ENCODE results near the gene NEGR1. TPM values are rescaled to one million over a fixed set of nuclear protein-coding genes. Genes with fewer than 3 reads are reported as not detected.

Gene NEGR1
- total RNA-seq, 4 donors from 2014 or later: 4.6 to 5.7 (median 5.0) TPM

GRCh38 chr1:71542155-71542554, 740.2 kb downstream of the NEGR1 start:
- ATAC-seq: no peak
- no peak overlapping the region for H3K27ac ChIP-seq
- no peak overlapping the region for H3K4me3 ChIP-seq
- no peaks in the 10 kb centered on the region for H3K9me3 ChIP-seq
- no peaks in the 10 kb centered on the region for H3K36me3 ChIP-seq
- DNase-seq: no peak
- no peaks in the 10 kb centered on the region for H3K4me1 ChIP-seq
- TF ChIP-seq POLR2A (IDR thresholded peaks at IDR 0.05): no peak
- no peak for TF ChIP-seq CTCF (IDR thresholded peaks at IDR 0.05 in 4 of 5, conservative IDR thresholded peaks at IDR 0.05 in 1 of 5)
- in situ Hi-C loops (cut with MboI; ENCODE audit: low sequenced_read_pairs in 4 of 4): no loop called here
- H3K27me3 ChIP-seq: no peaks in the 10 kb centered on the region
- intact Hi-C loops (cut with DNase I; ENCODE audit: low total_unique reads): no loop called here

DNA sequence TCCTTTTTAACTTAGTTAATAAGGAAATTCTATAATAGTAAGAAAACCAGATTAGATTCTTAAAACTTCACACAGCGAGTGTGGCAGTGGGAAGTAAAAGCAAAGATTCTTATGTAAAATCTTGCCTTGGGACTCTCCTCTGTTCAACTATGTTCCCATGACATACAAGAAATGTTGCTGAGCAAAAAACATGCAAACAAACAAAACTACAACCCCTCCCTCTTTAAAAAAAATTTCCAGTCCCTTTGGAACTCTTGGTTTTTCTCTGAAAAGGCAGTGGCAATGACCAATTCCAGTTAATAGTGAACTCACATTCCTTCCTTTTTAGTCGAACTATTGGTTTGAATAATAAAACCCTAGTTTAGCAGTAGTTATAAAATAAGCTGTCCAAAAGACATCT, 748.4 kb downstream of the NEGR1 start:
- no peak for DNase-seq
- Histone ChIP-seq H3K27ac (no peak overlapping the region), H3K4me3 (no peak overlapping the region), H3K4me1 (no peaks in the 10 kb centered on the region), H3K36me3 (no peaks in the 10 kb centered on the region), H3K27me3 (no peaks in the 10 kb centered on the region), H3K9me3 (no peaks in the 10 kb centered on the region)
- no peak for TF ChIP-seq CTCF (IDR thresholded peaks at IDR 0.05 in 4 of 5, conservative IDR thresholded peaks at IDR 0.05 in 1 of 5)
- TF ChIP-seq POLR2A (IDR thresholded peaks at IDR 0.05): no peak
- intact Hi-C loops (cut with DNase I; ENCODE audit: low total_unique reads) (no loop called here), in situ Hi-C loops (cut with MboI; ENCODE audit: low sequenced_read_pairs in 4 of 4) (no loop called here)
- no peak for ATAC-seq

GRCh38 chr1:71532343-71532742, 750.0 kb downstream of the NEGR1 start:
- no peak for DNase-seq
- Histone ChIP-seq H3K4me1 (no peaks in the 10 kb centered on the region), H3K27ac (no peak overlapping the region), H3K4me3 (no peak overlapping the region), H3K27me3 (no peaks in the 10 kb centered on the region), H3K9me3 (no peaks in the 10 kb centered on the region), H3K36me3 (no peaks in the 10 kb centered on the region)
- no peak for ATAC-seq
- in situ Hi-C loops (cut with MboI; ENCODE audit: low sequenced_read_pairs in 4 of 4): no loop called here
- TF ChIP-seq CTCF (IDR thresholded peaks at IDR 0.05 in 4 of 5, conservative IDR thresholded peaks at IDR 0.05 in 1 of 5) (no peak), POLR2A (IDR thresholded peaks at IDR 0.05) (no peak)
- intact Hi-C loops (cut with DNase I; ENCODE audit: low total_unique reads): no loop called here

GRCh38 chr1:71526824-71527223, 755.5 kb downstream of the NEGR1 start:
- Histone ChIP-seq H3K4me1 (no peaks in the 10 kb centered on the region), H3K27me3 (no peaks in the 10 kb centered on the region), H3K4me3 (no peak overlapping the region), H3K36me3 (no peaks in the 10 kb centered on the region), H3K9me3 (no peaks in the 10 kb centered on the region), H3K27ac (no peak overlapping the region)
- intact Hi-C loops (cut with DNase I; ENCODE audit: low total_unique reads): no loop called here
- in situ Hi-C loops (cut with MboI; ENCODE audit: low sequenced_read_pairs in 4 of 4): no loop called here
- no peak for TF ChIP-seq POLR2A (IDR thresholded peaks at IDR 0.05)
- no peak for TF ChIP-seq CTCF (IDR thresholded peaks at IDR 0.05 in 4 of 5, conservative IDR thresholded peaks at IDR 0.05 in 1 of 5)
- ATAC-seq: no peak
- DNase-seq: no peak

DNA sequence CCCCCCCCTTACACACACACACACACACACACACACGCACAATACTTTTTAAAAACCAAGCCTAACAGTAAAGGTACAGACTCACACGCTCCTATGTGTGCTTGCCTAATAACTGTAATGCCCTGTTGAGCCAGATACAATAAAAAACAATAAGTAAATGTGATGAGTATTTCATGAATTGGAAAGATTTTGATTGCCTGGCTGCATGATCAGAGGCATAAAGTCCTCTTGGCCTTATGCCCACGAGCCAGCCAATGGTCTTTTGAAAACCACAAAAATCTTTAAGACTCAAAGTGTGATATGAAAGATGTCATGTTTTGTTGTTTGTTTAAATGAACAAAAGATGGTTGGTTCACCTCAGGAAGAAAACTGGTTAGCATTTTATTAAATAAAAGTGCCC, 759.6 kb downstream of the NEGR1 start:
- Histone ChIP-seq H3K27me3 (no peaks in the 10 kb centered on the region), H3K27ac (no peak overlapping the region), H3K4me1 (no peaks in the 10 kb centered on the region), H3K4me3 (no peak overlapping the region), H3K36me3 (no peaks in the 10 kb centered on the region), H3K9me3 (no peaks in the 10 kb centered on the region)
- intact Hi-C loops (cut with DNase I; ENCODE audit: low total_unique reads): no loop called here
- in situ Hi-C loops (cut with MboI; ENCODE audit: low sequenced_read_pairs in 4 of 4): no loop called here
- DNase-seq (no peak), ATAC-seq (no peak)
- no peak for TF ChIP-seq POLR2A (IDR thresholded peaks at IDR 0.05)
- TF ChIP-seq CTCF (IDR thresholded peaks at IDR 0.05 in 4 of 5, conservative IDR thresholded peaks at IDR 0.05 in 1 of 5): no peak
